Esophagus muscularis mucosa (tissue), 4 donors: ENCODE measurements around the gene CRTC1. TPM values are rescaled to one million over a fixed set of nuclear protein-coding genes. Genes with fewer than 3 reads are reported as not detected.

Experiments
- DNase-seq: peaks from one replicate; pipeline ENCODE4 v3.0.0-alpha.2; 2017; ENCODE audit errors: extremely low spot score
- H3K27ac ChIP-seq, 4 donors: fragments of 200-600 bp; sonication (generic); replicated peaks in 1 of 4; 1 replicate in 3 of 4; 2 replicates in 1 of 4; pipeline ENCODE4 v1.5.1; 2016 to 2019; ENCODE audit warnings: mild to moderate bottlenecking in 1 of 4
- H3K27me3 ChIP-seq, 4 donors: fragments of 200-600 bp; sonication (generic); one replicate each; pipeline versions ENCODE4 v1.5.1 to v1.6.0; 2016 to 2019
- H3K36me3 ChIP-seq, 4 donors: fragments of 200-600 bp; sonication (generic); one replicate each; pipeline ENCODE4 v1.5.1; 2016 to 2019
- H3K4me1 ChIP-seq, 4 donors: fragments of 200-600 bp; sonication (generic); one replicate each; pipeline ENCODE4 v1.5.1; 2016 to 2019
- H3K4me3 ChIP-seq, 4 donors: fragments of 200-600 bp; sonication (generic); 1 replicate in 2 of 4; 2 replicates in 2 of 4; pipeline ENCODE4 v1.5.1; 2016 to 2019; ENCODE audit warnings: mild to moderate bottlenecking in 4 of 4, moderate library complexity in 1 of 4
- H3K9me3 ChIP-seq, 4 donors: fragments of 200-600 bp; sonication (generic); 1 replicate in 3 of 4; 2 replicates in 1 of 4; pipeline ENCODE4 v1.5.1; 2016 to 2019
- EP300 ChIP-seq: sonication (generic); formaldehyde crosslinking; IDR thresholded peaks from one replicate; pipeline ENCODE4 v1.6.1; 2017; ENCODE audit warnings: antibody characterized with exemption
- POLR2A ChIP-seq: fragments of 450-650 bp; IDR thresholded peaks from one replicate; pipeline ENCODE4 v1.6.1; 2017; ENCODE audit warnings: antibody characterized with exemption, moderate library complexity, mild to moderate bottlenecking, low read depth
- POLR2AphosphoS5 ChIP-seq, 2 donors: sonication (generic); formaldehyde crosslinking; IDR thresholded peaks; one replicate each; pipeline ENCODE4 v1.6.1; 2017; ENCODE audit warnings: antibody characterized with exemption in 2 of 2
- WGBS: methylation state at CpG from one replicate; pipeline ENCODE4 v1.1.5; 2018; 5-methylcytosine and 5-hydroxymethylcytosine counted together
- intact Hi-C: fragments of 100-400 bp; cut with DNase I; formaldehyde crosslinking; loops from one replicate; pipeline ENCODE4 v1.15.1; 2023
- total RNA-seq, 4 donors: library from RNA; depleted of rRNA; stranded (reverse); fragments of >200 nt; gene quantifications; one replicate each; pipeline versions ENCODE4 v1.1.0 to v1.2.1, GENCODE V29; 2016
- TF ChIP-seq, protein P1 (sequence below), 3 experiments: fragments of 200-600 bp in 2 of 3; fragments of 450-650 bp in 1 of 3; sonication (generic) in 2 of 3; IDR thresholded peaks; one replicate each; pipeline ENCODE4 v1.5.1; 2017 to 2019; ENCODE audit warnings: antibody characterized with exemption in 3 of 3, mild to moderate bottlenecking in 2 of 3, moderate library complexity in 1 of 3

CRTC1 gene
- total RNA-seq, 4 donors from 2014 or later = 5.3 to 10.1 (median 6.6) TPM

DNA sequence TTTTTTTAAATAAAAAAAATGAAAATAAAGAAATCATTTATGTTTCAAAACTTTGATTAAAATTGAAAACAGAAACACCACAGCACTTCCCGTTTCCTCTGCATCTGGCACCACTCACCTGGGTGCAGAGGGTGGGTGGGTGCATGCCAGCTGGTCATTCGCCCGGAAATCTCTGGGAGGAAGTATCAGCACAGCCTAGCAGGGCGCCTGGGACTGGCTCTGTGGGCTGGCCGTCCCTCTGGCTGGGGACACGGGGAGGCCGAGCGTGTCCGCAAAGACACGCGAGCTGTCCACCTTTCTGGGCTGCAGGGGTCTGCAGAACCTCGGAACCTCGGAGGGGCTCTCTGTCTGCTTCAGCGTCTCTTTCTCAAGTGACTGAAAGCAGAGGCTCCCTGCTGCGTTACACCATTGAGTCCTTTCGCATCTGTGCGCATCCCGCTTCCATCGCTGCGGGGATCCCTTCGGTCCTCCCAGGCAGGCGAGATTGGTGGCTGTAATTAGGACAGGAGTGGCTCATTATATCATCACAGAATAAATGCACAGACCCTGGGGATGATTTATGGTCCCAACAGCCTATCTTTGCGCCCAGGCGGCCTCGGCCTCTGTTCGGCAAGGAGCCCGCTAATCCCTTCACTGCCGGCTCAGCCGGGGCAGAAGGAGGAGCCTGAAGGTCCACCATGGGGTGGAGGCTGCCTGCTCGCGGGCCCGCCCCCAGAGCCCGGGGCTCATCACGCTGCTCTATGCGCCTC lies 17.2 kb downstream of the CRTC1 start:
- H3K4me3 ChIP-seq = peak overlapping the region; percentile 48 to 60 (median 52)
- TF ChIP-seq, protein P1, sequence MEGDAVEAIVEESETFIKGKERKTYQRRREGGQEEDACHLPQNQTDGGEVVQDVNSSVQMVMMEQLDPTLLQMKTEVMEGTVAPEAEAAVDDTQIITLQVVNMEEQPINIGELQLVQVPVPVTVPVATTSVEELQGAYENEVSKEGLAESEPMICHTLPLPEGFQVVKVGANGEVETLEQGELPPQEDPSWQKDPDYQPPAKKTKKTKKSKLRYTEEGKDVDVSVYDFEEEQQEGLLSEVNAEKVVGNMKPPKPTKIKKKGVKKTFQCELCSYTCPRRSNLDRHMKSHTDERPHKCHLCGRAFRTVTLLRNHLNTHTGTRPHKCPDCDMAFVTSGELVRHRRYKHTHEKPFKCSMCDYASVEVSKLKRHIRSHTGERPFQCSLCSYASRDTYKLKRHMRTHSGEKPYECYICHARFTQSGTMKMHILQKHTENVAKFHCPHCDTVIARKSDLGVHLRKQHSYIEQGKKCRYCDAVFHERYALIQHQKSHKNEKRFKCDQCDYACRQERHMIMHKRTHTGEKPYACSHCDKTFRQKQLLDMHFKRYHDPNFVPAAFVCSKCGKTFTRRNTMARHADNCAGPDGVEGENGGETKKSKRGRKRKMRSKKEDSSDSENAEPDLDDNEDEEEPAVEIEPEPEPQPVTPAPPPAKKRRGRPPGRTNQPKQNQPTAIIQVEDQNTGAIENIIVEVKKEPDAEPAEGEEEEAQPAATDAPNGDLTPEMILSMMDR (IDR thresholded peaks at IDR 0.05) = no peak
- TF ChIP-seq POLR2A (no peak), POLR2AphosphoS5 (IDR thresholded peaks at IDR 0.05) (peak; percentile 16 to 36)
- H3K27me3 ChIP-seq = no peaks in the 10 kb centered on the region
- intact Hi-C loops = no loop called here
- no peaks in the 10 kb centered on the region for H3K36me3 ChIP-seq
- WGBS = 3% methylated on average over 11 of the region's 35 CpGs
- DNase-seq = peak; percentile 94
- H3K27ac ChIP-seq = peak overlapping the region; percentile 74 to 83 (median 80)
- peaks cover 14 to 49% (median 30%) of the 10 kb centered on the region in 4 donors for H3K4me1 ChIP-seq
- H3K9me3 ChIP-seq = no peaks in the 10 kb centered on the region

DNA sequence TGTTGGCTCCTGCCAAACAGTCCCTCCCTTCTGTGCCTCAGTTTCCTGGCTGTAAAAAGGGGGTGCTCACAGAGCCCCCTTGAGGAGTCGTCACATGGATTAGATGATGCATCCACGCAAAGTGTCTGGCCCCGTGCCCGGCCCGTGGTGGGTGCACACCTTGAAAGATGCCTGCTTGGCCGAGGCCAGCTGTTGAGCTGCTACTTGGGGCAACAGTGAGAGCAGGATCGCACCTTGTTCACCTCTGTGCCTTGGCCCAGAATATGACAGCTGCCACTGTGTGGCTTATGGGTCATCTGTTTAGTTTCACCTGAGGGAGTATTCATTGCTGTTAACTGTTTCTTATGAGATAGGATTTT lies 17.7 kb downstream of the CRTC1 start:
- H3K4me3 ChIP-seq = peak overlapping the region; percentile 48 to 60 (median 52)
- intact Hi-C loops = no loop called here
- 15% methylated on average over 7 of the region's 7 CpGs for WGBS

DNA sequence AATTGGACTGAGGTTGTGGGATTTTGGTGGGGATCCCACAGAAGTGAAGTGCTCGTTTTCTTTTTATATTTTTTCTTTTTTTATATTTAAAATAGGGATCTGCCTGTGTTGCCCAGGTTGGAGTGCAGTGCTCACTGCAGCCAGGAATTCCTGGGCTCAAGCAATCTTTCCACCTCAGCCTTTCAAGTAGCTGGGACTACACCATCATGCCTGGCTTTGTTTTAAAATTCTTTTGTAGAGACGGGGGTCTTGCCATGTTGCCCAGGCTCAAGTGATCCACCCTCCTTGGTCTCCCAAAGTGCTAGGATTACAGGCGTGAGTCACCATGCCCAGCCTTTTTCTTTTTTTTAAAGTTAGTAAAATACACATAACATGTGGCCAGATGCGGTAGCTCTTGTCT lies 20.6 kb downstream of the CRTC1 start:
- H3K27me3 ChIP-seq = no peaks in the 10 kb centered on the region
- no peak overlapping the region for H3K4me3 ChIP-seq
- DNase-seq = no peak
- peaks cover 14 to 47% (median 40%) of the 10 kb centered on the region in 4 donors for H3K4me1 ChIP-seq
- intact Hi-C loops = no loop called here
- no peak overlapping the region for H3K27ac ChIP-seq
- H3K9me3 ChIP-seq = no peaks in the 10 kb centered on the region
- no peaks in the 10 kb centered on the region for H3K36me3 ChIP-seq
- WGBS = 90% methylated on average over 4 of the region's 4 CpGs
- no peak for TF ChIP-seq POLR2AphosphoS5 (IDR thresholded peaks at IDR 0.05)
- TF ChIP-seq, protein P1 (IDR thresholded peaks at IDR 0.05) = no peak
- no peak for TF ChIP-seq POLR2A
- no peak for TF ChIP-seq EP300

More for the DNA sequence above, 17.7 kb downstream of the CRTC1 start:
- no peaks in the 10 kb centered on the region for H3K27me3 ChIP-seq
- no peaks in the 10 kb centered on the region for H3K36me3 ChIP-seq
- TF ChIP-seq, protein P1 (IDR thresholded peaks at IDR 0.05) = no peak
- no peak for TF ChIP-seq POLR2A
- no peak for TF ChIP-seq POLR2AphosphoS5 (IDR thresholded peaks at IDR 0.05)
- no peak for TF ChIP-seq EP300
- peak overlapping the region; percentile 74 to 83 (median 80) for H3K27ac ChIP-seq
- no peaks in the 10 kb centered on the region for H3K9me3 ChIP-seq
- H3K4me1 ChIP-seq = peaks cover 14 to 49% (median 30%) of the 10 kb centered on the region in 4 donors
- DNase-seq = no peak

DNA sequence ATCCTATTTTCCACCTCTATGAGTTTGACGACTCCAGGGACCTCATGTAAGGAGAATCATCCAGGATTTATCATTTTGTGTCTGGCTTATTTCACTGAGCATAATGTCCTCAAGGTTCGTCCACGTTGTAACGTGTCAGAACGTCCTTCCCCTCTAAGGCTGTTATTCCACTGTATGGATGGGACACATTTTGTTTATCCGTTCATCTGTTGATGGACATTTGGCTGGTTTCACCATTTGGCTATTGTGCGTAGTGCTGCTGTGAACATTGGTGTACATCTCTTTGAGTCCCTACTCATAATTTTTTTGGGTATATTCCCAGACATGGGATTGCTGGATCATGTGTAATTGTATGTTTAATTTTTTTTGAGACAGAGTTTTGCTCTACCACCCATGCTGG lies 21.5 kb downstream of the CRTC1 start:
- DNase-seq = no peak
- Histone ChIP-seq H3K27me3 (no peaks in the 10 kb centered on the region), H3K36me3 (no peaks in the 10 kb centered on the region), H3K4me1 (peaks cover 11 to 46% (median 43%) of the 10 kb centered on the region in 4 donors), H3K4me3 (no peak overlapping the region), H3K27ac (no peak overlapping the region), H3K9me3 (no peaks in the 10 kb centered on the region)
- no peak for TF ChIP-seq EP300
- no peak for TF ChIP-seq POLR2AphosphoS5 (IDR thresholded peaks at IDR 0.05)
- TF ChIP-seq, protein P1 (IDR thresholded peaks at IDR 0.05) = no peak
- no peak for TF ChIP-seq POLR2A
- intact Hi-C loops = no loop called here
- WGBS = 80% methylated on average over 7 of the region's 7 CpGs
